Skeletal muscle satellite cell (primary cell): ENCODE measurements around the gene SP2.
A peak's percentile ranks its signal among the peaks of the same experiment; 100 is the strongest.

Experiments used
- H3K27me3 ChIP-seq: 2 replicates; pipeline ENCODE4 v1.7.0; 2013; ENCODE audit warnings: low read length; ENCODE audit not compliant: control insufficient read depth, insufficient read depth
- H3K36me3 ChIP-seq: 2 replicates; pipeline ENCODE4 v1.7.0; 2013; ENCODE audit warnings: mild to moderate bottlenecking, control low read depth, low read length; ENCODE audit not compliant: insufficient read depth
- H3K4me1 ChIP-seq: 2 replicates; pipeline ENCODE4 v1.7.0; 2013; ENCODE audit warnings: low read length; ENCODE audit not compliant: control insufficient read depth, insufficient read depth
- H3K4me2 ChIP-seq: 2 replicates; pipeline ENCODE4 v1.7.0; 2013; ENCODE audit warnings: mild to moderate bottlenecking, low read length
- H3K4me3 ChIP-seq: 2 replicates; pipeline ENCODE4 v1.7.0; 2013; ENCODE audit warnings: low read length
- H3K9ac ChIP-seq: 2 replicates; pipeline ENCODE4 v1.7.0; 2013; ENCODE audit warnings: mild to moderate bottlenecking, low read depth, low read length, moderate library complexity
- H3K9me3 ChIP-seq: replicated peaks from 2 replicates; pipeline ENCODE4 v1.7.0; 2013; ENCODE audit warnings: mild to moderate bottlenecking, control low read depth, low read length

SP2 gene

GRCh38 chr17:47961406-47961805, 65.4 kb downstream of the SP2 start:
- Histone ChIP-seq H3K9ac (no peak overlapping the region), H3K4me1 (no peaks in the 10 kb centered on the region), H3K4me3 (no peak overlapping the region), H3K27me3 (peaks cover 32% of the 10 kb centered on the region), H3K4me2 (no peak overlapping the region), H3K9me3 (no peaks in the 10 kb centered on the region), H3K36me3 (no peaks in the 10 kb centered on the region)

- Histone ChIP-seq H3K27me3 (peaks cover 26% of the 10 kb centered on the region), H3K4me2 (no peak overlapping the region), H3K4me1 (peaks cover 7% of the 10 kb centered on the region), H3K4me3 (no peak overlapping the region), H3K9me3 (no peaks in the 10 kb centered on the region), H3K9ac (no peak overlapping the region), H3K36me3 (no peaks in the 10 kb centered on the region)
These were observed 66.9 kb downstream of the SP2 start for GRCh38 chr17:47962901-47963300.

- Histone ChIP-seq H3K9ac (no peak overlapping the region), H3K4me1 (peaks cover 12% of the 10 kb centered on the region), H3K4me3 (no peak overlapping the region), H3K4me2 (no peak overlapping the region), H3K27me3 (peaks cover 15% of the 10 kb centered on the region), H3K9me3 (no peaks in the 10 kb centered on the region), H3K36me3 (no peaks in the 10 kb centered on the region)
These were observed 68.8 kb downstream of the SP2 start for GRCh38 chr17:47964856-47965255.

GRCh38 chr17:47966079-47966519, 70.1 kb downstream of the SP2 start:
- H3K9me3 ChIP-seq: no peaks in the 10 kb centered on the region
- H3K36me3 ChIP-seq: no peaks in the 10 kb centered on the region
- no peak overlapping the region for H3K4me2 ChIP-seq
- H3K9ac ChIP-seq: no peak overlapping the region
- no peak overlapping the region for H3K4me3 ChIP-seq
- H3K27me3 ChIP-seq: peaks cover 7% of the 10 kb centered on the region
- peaks cover 17% of the 10 kb centered on the region for H3K4me1 ChIP-seq

GRCh38 chr17:47967607-47968252, 71.7 kb downstream of the SP2 start:
- no peaks in the 10 kb centered on the region for H3K36me3 ChIP-seq
- H3K9me3 ChIP-seq: no peaks in the 10 kb centered on the region
- no peak overlapping the region for H3K9ac ChIP-seq
- H3K4me2 ChIP-seq: peak overlapping the region; percentile 10
- H3K27me3 ChIP-seq: no peaks in the 10 kb centered on the region
- peaks cover 28% of the 10 kb centered on the region for H3K4me1 ChIP-seq
- H3K4me3 ChIP-seq: no peak overlapping the region

- Histone ChIP-seq H3K4me1 (peaks cover 28% of the 10 kb centered on the region), H3K4me2 (no peak overlapping the region), H3K27me3 (no peaks in the 10 kb centered on the region), H3K36me3 (peaks cover 4% of the 10 kb centered on the region), H3K9ac (no peak overlapping the region), H3K9me3 (no peaks in the 10 kb centered on the region), H3K4me3 (no peak overlapping the region)
These were observed 72.8 kb downstream of the SP2 start for GRCh38 chr17:47968836-47969235.

GRCh38 chr17:47969930-47970724, 74.1 kb downstream of the SP2 start:
- H3K36me3 ChIP-seq: peaks cover 10% of the 10 kb centered on the region
- H3K4me1 ChIP-seq: peaks cover 28% of the 10 kb centered on the region
- peak overlapping the region; percentile 81 for H3K4me2 ChIP-seq
- H3K27me3 ChIP-seq: no peaks in the 10 kb centered on the region
- H3K9ac ChIP-seq: peak overlapping the region; percentile 32
- no peaks in the 10 kb centered on the region for H3K9me3 ChIP-seq
- H3K4me3 ChIP-seq: peak overlapping the region; percentile 60

GRCh38 chr17:47970725-47971499, 74.9 kb downstream of the SP2 start, which contains the start of gene CDK5RAP3:
TSS of gene CDK5RAP3 (plus strand) at chr17:47971113. CDS start at chr17:47971147, 34 bp downstream.
- Histone ChIP-seq H3K9ac (peak within 1 kb of the TSS; percentile 87), H3K36me3 (peaks cover 16% of the 10 kb centered on the region), H3K4me2 (peak within 1 kb of the TSS; percentile 97), H3K4me3 (peak within 1 kb of the TSS; percentile 94), H3K9me3 (no peaks in the 10 kb centered on the region), H3K27me3 (no peaks in the 10 kb centered on the region), H3K4me1 (peaks cover 28% of the 10 kb centered on the region)

- H3K4me2 ChIP-seq: no peak overlapping the region
- no peak overlapping the region for H3K9ac ChIP-seq
- H3K9me3 ChIP-seq: no peaks in the 10 kb centered on the region
- H3K4me1 ChIP-seq: peaks cover 16% of the 10 kb centered on the region
- H3K36me3 ChIP-seq: peaks cover 20% of the 10 kb centered on the region
- H3K4me3 ChIP-seq: no peak overlapping the region
- no peaks in the 10 kb centered on the region for H3K27me3 ChIP-seq
These were observed 77.5 kb downstream of the SP2 start for GRCh38 chr17:47973541-47973940.

- Histone ChIP-seq H3K27me3 (no peaks in the 10 kb centered on the region), H3K9ac (no peak overlapping the region), H3K9me3 (no peaks in the 10 kb centered on the region), H3K4me2 (no peak overlapping the region), H3K4me3 (no peak overlapping the region), H3K36me3 (peaks cover 35% of the 10 kb centered on the region), H3K4me1 (peaks cover 14% of the 10 kb centered on the region)
These were observed 79.3 kb downstream of the SP2 start for GRCh38 chr17:47975189-47975822.

GRCh38 chr17:47975823-47976205, 79.8 kb downstream of the SP2 start:
- Histone ChIP-seq H3K36me3 (peaks cover 35% of the 10 kb centered on the region), H3K9ac (no peak overlapping the region)

More at GRCh38 chr17:47975823-47976205, 79.8 kb downstream of the SP2 start:
- Histone ChIP-seq H3K27me3 (no peaks in the 10 kb centered on the region), H3K4me2 (no peak overlapping the region), H3K9me3 (no peaks in the 10 kb centered on the region), H3K4me3 (no peak overlapping the region), H3K4me1 (peaks cover 11% of the 10 kb centered on the region)
